ENCODE results near the gene FGFR2. TPM values are rescaled to one million over a fixed set of nuclear protein-coding genes. Genes with fewer than 3 reads are reported as not detected.

FGFR2 gene
- polyA plus RNA-seq, 10 donors = 0.42 to 38.4 (median 1.0) TPM

- no peak for DNase-seq
Observed at GRCh38 chr10:121457729-121458128, 140.5 kb downstream of the FGFR2 start.

- no peak for DNase-seq
Observed at GRCh38 chr10:121455377-121455776, 142.9 kb downstream of the FGFR2 start.

- no peak for DNase-seq
Observed at GRCh38 chr10:121454781-121455180, 143.5 kb downstream of the FGFR2 start.

- no peak for DNase-seq
Observed at GRCh38 chr10:121453160-121453559, 145.1 kb downstream of the FGFR2 start.

- no peak for DNase-seq
Observed at GRCh38 chr10:121452581-121452980, 145.7 kb downstream of the FGFR2 start.

- DNase-seq = no peak
Observed at GRCh38 chr10:121450247-121450646, 148.0 kb downstream of the FGFR2 start.

- no peak for DNase-seq
Observed at GRCh38 chr10:121449482-121449924, 148.7 kb downstream of the FGFR2 start.

GRCh38 chr10:121448766-121449421 lies 149.3 kb downstream of the FGFR2 start:
- no peak for DNase-seq

GRCh38 chr10:121444520-121445165 lies 153.6 kb downstream of the FGFR2 start:
- DNase-seq = no peak

- DNase-seq = no peak
Observed at GRCh38 chr10:121442086-121442935, 155.9 kb downstream of the FGFR2 start.

GRCh38 chr10:121440461-121440860 lies 157.8 kb downstream of the FGFR2 start:
- no peak for DNase-seq

GRCh38 chr10:121438333-121438732 lies 159.9 kb downstream of the FGFR2 start:
- DNase-seq = no peak

GRCh38 chr10:121437596-121437995 lies 160.6 kb downstream of the FGFR2 start:
- DNase-seq = peak in 2 of 3 donors; percentile 1 to 42

- peak in 2 of 3 donors; percentile 18 to 49 for DNase-seq
Observed at GRCh38 chr10:121436630-121437341, 161.5 kb downstream of the FGFR2 start.

- DNase-seq = no peak
Observed at GRCh38 chr10:121436281-121436629, 162.0 kb downstream of the FGFR2 start.

- no peak for DNase-seq
Observed at GRCh38 chr10:121435099-121435875, 163.0 kb downstream of the FGFR2 start.

GRCh38 chr10:121433965-121434364 lies 164.3 kb downstream of the FGFR2 start:
- no peak for DNase-seq

- DNase-seq = no peak
Observed at GRCh38 chr10:121428867-121429266, 169.4 kb downstream of the FGFR2 start.

Measured in muscle of back (tissue), 11 donors.